ENCODE data around the gene TNNI2. TPM values are rescaled to one million over a fixed set of nuclear protein-coding genes. Genes with fewer than 3 reads are reported as not detected.

TNNI2 gene
- total and polyA plus RNA-seq, 2 donors (not counting 3 experiments of a cell fraction or from before 2014, with no cell fraction given), result not detected

DNA sequence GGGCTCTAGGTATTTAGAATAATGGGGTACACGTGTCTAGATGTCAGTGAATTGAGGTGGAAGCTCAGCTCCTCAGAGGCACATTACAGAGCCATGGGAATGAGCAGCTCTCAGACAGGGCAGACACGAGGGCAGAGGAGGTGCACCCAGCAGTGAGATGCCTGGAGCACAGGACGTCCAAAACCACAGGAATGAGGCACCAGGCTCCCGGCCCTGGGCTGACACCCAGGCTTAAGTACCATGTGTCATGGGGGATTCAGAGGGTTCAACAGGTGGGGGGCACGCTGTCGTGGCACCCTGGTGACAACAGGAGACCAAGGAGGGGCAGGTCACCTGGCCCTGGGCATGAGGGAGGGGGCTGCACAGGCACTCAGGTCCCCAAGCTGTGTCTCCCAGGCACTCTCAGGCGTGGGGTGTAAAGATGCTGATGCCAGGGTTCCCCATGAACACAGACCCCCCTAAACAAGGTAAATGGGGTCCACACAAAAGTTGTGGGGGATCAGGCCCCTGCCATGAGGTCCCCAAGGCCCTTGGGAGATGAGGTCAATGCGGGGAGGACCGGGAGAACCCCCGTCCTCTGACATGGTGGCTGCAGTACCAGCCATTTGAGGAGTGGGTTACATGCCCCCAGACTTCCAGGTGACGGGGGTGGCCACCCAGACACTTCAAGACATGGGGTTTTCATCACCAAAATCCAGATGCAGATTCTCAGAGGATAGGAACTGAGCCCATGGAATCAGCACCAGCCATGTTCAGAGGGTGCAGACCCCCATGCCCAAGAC lies 9.6 kb upstream of the TNNI2 start:
- H3K9me3 ChIP-seq (replicated peaks; ENCODE audit: control insufficient read depth, insufficient read depth, low read length), result no peaks in the 10 kb centered on the region
- no peaks in the 10 kb centered on the region for H4K20me1 ChIP-seq (replicated peaks; ENCODE audit: control insufficient read depth, extremely low read depth, insufficient read depth, low read length)
- H3K36me3 ChIP-seq (ENCODE audit: control insufficient read depth in 2 of 2, extremely low read depth in 1 of 2, insufficient read depth in 2 of 2, low read length in 2 of 2), result no peaks in the 10 kb centered on the region
- peaks cover 3% of the 10 kb centered on the region for H3K4me1 ChIP-seq (ENCODE audit: control insufficient read depth, extremely low read depth, insufficient read depth, low read length)
- DNase-seq (ENCODE audit: low read depth, low spot score) (no peak), FAIRE-seq (no peak)
- intact Hi-C loops (cut with micrococcal nuclease), result no loop called here
- BruUV-seq (replicated peaks), result no TSS peak
- no peaks in the 10 kb centered on the region for H3K27me3 ChIP-seq (ENCODE audit: control insufficient read depth in 2 of 2, insufficient read depth in 2 of 2, low read length in 2 of 2)
- H3K79me2 ChIP-seq (ENCODE audit: control insufficient read depth, insufficient read depth, low read length), result no peaks in the 10 kb centered on the region
- H3K27ac ChIP-seq (ENCODE audit: insufficient read depth, low read depth, low read length), result no peak overlapping the region
- no peak overlapping the region for H3K4me3 ChIP-seq (replicated peaks in 1 of 3; ENCODE audit: insufficient read depth in 1 of 3, low read depth in 1 of 3, low read length in 3 of 3)
- ChIA-PET POLR2A (no interaction called here), CTCF (interaction anchor here (0.9 to 7.8 kb wide), 5 partner anchors 136 to 177 kb away, joined by 4 to 623 read pairs (median 50); no protein-coding TSS in a partner anchor)
- H3K9me1 ChIP-seq (replicated peaks; ENCODE audit: control insufficient read depth, extremely low read depth, insufficient read depth, low read length), result no peaks in the 10 kb centered on the region
- H3K4me2 ChIP-seq (ENCODE audit: insufficient read depth, low read length), result no peak overlapping the region
- dilution Hi-C loops (cut with MboI; ENCODE audit: extremely low pct_ligation_motif_present, low sequenced_read_pairs), result no loop called here
- no peak overlapping the region for H3K9ac ChIP-seq (replicated peaks; ENCODE audit: extremely low read depth, insufficient read depth, low read length)
- no peak overlapping the region for H2AFZ ChIP-seq (ENCODE audit: low read depth, low read length)
- TF ChIP-seq, protein P1, sequence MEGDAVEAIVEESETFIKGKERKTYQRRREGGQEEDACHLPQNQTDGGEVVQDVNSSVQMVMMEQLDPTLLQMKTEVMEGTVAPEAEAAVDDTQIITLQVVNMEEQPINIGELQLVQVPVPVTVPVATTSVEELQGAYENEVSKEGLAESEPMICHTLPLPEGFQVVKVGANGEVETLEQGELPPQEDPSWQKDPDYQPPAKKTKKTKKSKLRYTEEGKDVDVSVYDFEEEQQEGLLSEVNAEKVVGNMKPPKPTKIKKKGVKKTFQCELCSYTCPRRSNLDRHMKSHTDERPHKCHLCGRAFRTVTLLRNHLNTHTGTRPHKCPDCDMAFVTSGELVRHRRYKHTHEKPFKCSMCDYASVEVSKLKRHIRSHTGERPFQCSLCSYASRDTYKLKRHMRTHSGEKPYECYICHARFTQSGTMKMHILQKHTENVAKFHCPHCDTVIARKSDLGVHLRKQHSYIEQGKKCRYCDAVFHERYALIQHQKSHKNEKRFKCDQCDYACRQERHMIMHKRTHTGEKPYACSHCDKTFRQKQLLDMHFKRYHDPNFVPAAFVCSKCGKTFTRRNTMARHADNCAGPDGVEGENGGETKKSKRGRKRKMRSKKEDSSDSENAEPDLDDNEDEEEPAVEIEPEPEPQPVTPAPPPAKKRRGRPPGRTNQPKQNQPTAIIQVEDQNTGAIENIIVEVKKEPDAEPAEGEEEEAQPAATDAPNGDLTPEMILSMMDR (IDR thresholded peaks at IDR 0.05; ENCODE audit: extremely low read depth in 1 of 2, insufficient read depth in 1 of 2, low read depth in 1 of 2, low read length in 2 of 2), result no peak
- TF ChIP-seq JUN (IDR thresholded peaks at IDR 0.05; ENCODE audit: borderline replicate concordance, insufficient read depth, insufficient read length, low read depth) (no peak), GATA2 (IDR thresholded peaks at IDR 0.05; ENCODE audit: insufficient read depth, insufficient read length, low read depth, low read length) (no peak), MYC (IDR thresholded peaks at IDR 0.05; ENCODE audit: low read depth, low read length) (no peak), POLR2A (IDR thresholded peaks at IDR 0.05; ENCODE audit: low read depth, low read length) (no peak), POLR2AphosphoS5 (IDR thresholded peaks at IDR 0.05; ENCODE audit: insufficient read depth, low read depth, low read length) (no peak), EZH2 (IDR thresholded peaks at IDR 0.05; ENCODE audit: borderline replicate concordance, low read depth, low read length, severe bottlenecking) (no peak), FOS (IDR thresholded peaks at IDR 0.05; ENCODE audit: borderline replicate concordance, insufficient read depth, low read length) (no peak)
- TF ChIP-seq, protein P2, sequence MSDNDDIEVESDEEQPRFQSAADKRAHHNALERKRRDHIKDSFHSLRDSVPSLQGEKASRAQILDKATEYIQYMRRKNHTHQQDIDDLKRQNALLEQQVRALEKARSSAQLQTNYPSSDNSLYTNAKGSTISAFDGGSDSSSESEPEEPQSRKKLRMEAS (IDR thresholded peaks at IDR 0.05; ENCODE audit: insufficient read depth, insufficient read length), result no peak
